B cell (primary cell): ENCODE results near the gene MSI1. TPM values are rescaled to one million over a fixed set of nuclear protein-coding genes. Genes with fewer than 3 reads are reported as not detected.

Source experiments
- ATAC-seq: fragments of 200-7000 bp; cut with Tn5 transposase; one replicate; pipeline ENCODE4 v1.10.0; 2021; ENCODE audit warnings: low read depth, mild to moderate bottlenecking, moderate number of reproducible peaks, moderate library complexity
- CTCF ChIA-PET: fragments of 350-600 bp; sonication (Branson Sonifier 250); formaldehyde crosslinking; loops from one replicate; lab custom pipeline; 2021; ENCODE audit warnings: antibody characterized with exemption, inconsistent platforms; lab: Charles Lee
- POLR2A ChIA-PET: fragments of 350-600 bp; sonication (Branson Sonifier 250); formaldehyde crosslinking; loops from one replicate; lab custom pipeline; 2021; ENCODE audit warnings: antibody characterized with exemption; lab: Charles Lee
- DNase-seq: peaks from one replicate; pipeline ENCODE4 v3.0.0; 2013
- H2AFZ ChIP-seq: 2 replicates; pipeline ENCODE4 v1.6.1; 2012; ENCODE audit warnings: mild to moderate bottlenecking, low read depth, low read length; ENCODE audit not compliant: insufficient read depth, poor library complexity, severe bottlenecking
- H3K27ac ChIP-seq, 2 donors: 1 replicate in 1 of 2; 2 replicates in 1 of 2; pipeline ENCODE4 v1.5.1; 2012 to 2013; ENCODE audit warnings: low read length in 2 of 2, mild to moderate bottlenecking in 2 of 2, moderate library complexity in 1 of 2
- H3K27me3 ChIP-seq, 4 experiments: fragments of 200-600 bp in 1 of 4; sonication (generic) in 1 of 4; replicated peaks in 1 of 4; 1 replicate in 2 of 4; 2 replicates in 2 of 4; pipeline versions ENCODE4 v1.6.1 to v1.7.0; 2013 to 2016; ENCODE audit warnings: low read length in 3 of 4, mild to moderate bottlenecking in 2 of 4, mixed read lengths in 1 of 4, moderate library complexity in 1 of 4; ENCODE audit not compliant: insufficient read depth in 4 of 4, control insufficient read depth in 3 of 4; ENCODE audit errors: control extremely low read depth in 1 of 4
- H3K36me3 ChIP-seq, 2 experiments: replicated peaks in 1 of 2; 1 replicate in 1 of 2; 2 replicates in 1 of 2; pipeline versions ENCODE4 v1.6.1 to v1.7.1; 2013; ENCODE audit warnings: low read length in 1 of 2; ENCODE audit not compliant: insufficient read depth in 2 of 2, control insufficient read depth in 1 of 2; ENCODE audit errors: control extremely low read depth in 1 of 2, extremely low read depth in 1 of 2
- H3K4me1 ChIP-seq, 2 donors: fragments of 200-600 bp in 1 of 2; sonication (generic) in 1 of 2; 1 replicate in 1 of 2; 2 replicates in 1 of 2; pipeline versions ENCODE4 v1.5.1 to v1.6.1; 2013 to 2017; ENCODE audit warnings: low read length in 2 of 2; ENCODE audit not compliant: control insufficient read depth in 2 of 2, insufficient read depth in 2 of 2
- H3K4me2 ChIP-seq: replicated peaks from 2 replicates; pipeline ENCODE3; 2012; ENCODE audit warnings: mild to moderate bottlenecking, low read depth, low read length; ENCODE audit not compliant: poor library complexity, severe bottlenecking
- H3K4me3 ChIP-seq, 5 experiments: fragments of 200-600 bp in 1 of 5; sonication (generic) in 1 of 5; 1 replicate in 3 of 5; 2 replicates in 2 of 5; pipeline versions ENCODE4 v1.5.1 to v1.7.0; 2011 to 2016; ENCODE audit warnings: low read length in 4 of 5, mild to moderate bottlenecking in 4 of 5, low read depth in 2 of 5, control low read depth in 1 of 5, moderate library complexity in 1 of 5; ENCODE audit not compliant: insufficient read depth in 1 of 5; ENCODE audit errors: control extremely low read depth in 1 of 5, extremely low read depth in 1 of 5
- H3K79me2 ChIP-seq: fragments of 200-600 bp; sonication (generic); one replicate; pipeline ENCODE4 v1.6.0; 2016; ENCODE audit warnings: low read length; ENCODE audit not compliant: control insufficient read depth, insufficient read depth
- H3K9ac ChIP-seq: fragments of 200-600 bp; sonication (generic); 2 replicates; pipeline ENCODE4 v1.6.1; 2017; ENCODE audit warnings: mild to moderate bottlenecking, low read length, moderate library complexity
- H3K9me3 ChIP-seq, 3 donors: one replicate each; pipeline versions ENCODE4 v1.6.1 to v1.7.1; 2013; ENCODE audit warnings: low read length in 2 of 3; ENCODE audit not compliant: control insufficient read depth in 2 of 3, insufficient read depth in 1 of 3; ENCODE audit errors: control extremely low read depth in 1 of 3
- H4K20me1 ChIP-seq: 2 replicates; pipeline ENCODE4 v1.6.0; 2012; ENCODE audit warnings: mild to moderate bottlenecking, low read length; ENCODE audit not compliant: insufficient read depth, control insufficient read depth, poor library complexity, severe bottlenecking
- H3K27ac Mint-ChIP-seq: one replicate; pipeline ENCODE4 v1.8.0; 2021; ENCODE audit warnings: mixed read lengths
- H3K27me3 Mint-ChIP-seq: one replicate; pipeline ENCODE4 v1.8.0; 2021; ENCODE audit warnings: mixed read lengths
- H3K4me1 Mint-ChIP-seq: one replicate; pipeline ENCODE4 v1.8.0; 2021; ENCODE audit warnings: mixed read lengths
- H3K4me3 Mint-ChIP-seq: one replicate; pipeline ENCODE4 v1.8.0; 2021; ENCODE audit warnings: mixed read lengths
- H3K9me3 Mint-ChIP-seq: one replicate; pipeline ENCODE4 v1.8.0; 2022; ENCODE audit warnings: mixed read lengths; ENCODE audit not compliant: insufficient read depth
- EZH2 ChIP-seq: IDR thresholded peaks from 2 replicates; pipeline ENCODE4 v1.6.1; 2012; ENCODE audit warnings: borderline replicate concordance, low read depth, mild to moderate bottlenecking, moderate library complexity, low read length; ENCODE audit not compliant: insufficient read depth, poor library complexity, severe bottlenecking
- WGBS: methylation state at CpG from one replicate; pipeline ENCODE4 v1.1.5; 2013; ENCODE audit warnings: missing lambda C conversion rate; ENCODE audit not compliant: insufficient coverage; 5-methylcytosine and 5-hydroxymethylcytosine counted together
- intact Hi-C: fragments of 100-400 bp; cut with micrococcal nuclease; formaldehyde crosslinking; loops from one replicate; pipeline ENCODE4 v1.10.0; 2022
- polyA plus RNA-seq: library from polyadenylated mRNA; depleted of rRNA; stranded (reverse); fragments of >200 nt; gene quantifications from 2 replicates; pipeline ENCODE4 v1.2.3, GENCODE V29; 2012
- total RNA-seq, 2 donors: library from RNA; stranded (reverse); fragments of 120-200 nt in 1 of 2; gene quantifications; 1 replicate in 1 of 2; 2 replicates in 1 of 2; pipeline versions ENCODE4 v1.2.3 to v1.2.4, GENCODE V29; 2013 to 2022
- TF ChIP-seq, protein P1 (sequence below): fragments of 200-600 bp; IDR thresholded peaks from one replicate; pipeline ENCODE4 v1.8.0; 2022; ENCODE audit warnings: antibody characterized with exemption, mild to moderate bottlenecking

Gene MSI1
- total and polyA plus RNA-seq, 2 donors (not counting 1 experiment from before 2014, with no cell fraction given): not detected

DNA sequence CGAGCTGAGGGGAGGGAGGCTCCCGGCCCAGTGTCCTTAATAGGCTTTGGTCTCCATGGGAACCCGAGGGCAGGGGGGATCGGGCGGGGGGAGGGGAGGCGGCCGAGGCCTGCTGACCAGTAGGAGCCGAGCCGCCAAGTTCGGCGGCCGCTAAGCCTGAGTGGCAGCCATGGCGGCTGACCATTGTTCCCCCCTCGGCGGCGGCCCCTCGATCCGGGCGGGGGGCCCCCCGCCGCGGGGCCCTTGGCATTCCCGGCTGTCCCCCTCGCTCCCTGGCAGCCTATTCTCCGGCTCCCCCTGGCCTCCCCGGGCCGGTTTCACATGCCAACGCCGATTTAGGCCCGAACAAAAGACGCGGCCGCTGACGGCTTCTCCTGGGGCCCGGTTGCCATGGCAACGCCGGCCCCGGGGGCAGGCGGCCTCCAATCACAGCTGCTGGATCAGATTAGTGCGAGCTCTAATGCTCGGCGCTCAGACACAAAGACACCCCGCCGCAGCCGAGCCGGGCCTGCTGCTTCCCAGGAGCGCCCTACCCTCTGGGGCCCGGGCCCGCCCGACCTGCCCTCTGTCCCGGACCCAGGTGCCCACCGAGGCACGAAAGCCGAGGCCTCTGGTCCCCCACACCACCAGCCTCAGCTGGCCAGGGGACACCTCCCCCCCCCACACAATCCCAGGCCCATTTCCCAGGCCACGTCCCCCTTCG, 7.3 kb downstream of the MSI1 start:
- peak overlapping the region; percentile 52 for H3K4me2 ChIP-seq
- Mint-ChIP-seq H3K4me3 (no peak overlapping the region), H3K27ac (no peak overlapping the region), H3K27me3 (peaks cover 72% of the 10 kb centered on the region), H3K9me3 (no peaks in the 10 kb centered on the region), H3K4me1 (peaks cover 4% of the 10 kb centered on the region)
- ChIA-PET CTCF (interaction anchor here (0.6 to 1.0 kb wide), 2 partner anchors 105 to 1797 kb away, joined by 3 to 4 read pairs; no protein-coding TSS in a partner anchor), POLR2A (interaction anchor here (0.5 kb wide), 1 partner anchor 1491 kb away, joined by 6 read pairs; no protein-coding TSS in a partner anchor)
- no peak overlapping the region for H2AFZ ChIP-seq
- no peaks in the 10 kb centered on the region for H4K20me1 ChIP-seq
- 13% methylated on average over 52 of the region's 56 CpGs for WGBS
- H3K36me3 ChIP-seq: no peaks in the 10 kb centered on the region
- H3K79me2 ChIP-seq: no peaks in the 10 kb centered on the region
- intact Hi-C loops: no loop called here
- ATAC-seq: peak; percentile 39
- no peak overlapping the region for H3K27ac ChIP-seq
- TF ChIP-seq EZH2: no peak
- TF ChIP-seq, protein P1, sequence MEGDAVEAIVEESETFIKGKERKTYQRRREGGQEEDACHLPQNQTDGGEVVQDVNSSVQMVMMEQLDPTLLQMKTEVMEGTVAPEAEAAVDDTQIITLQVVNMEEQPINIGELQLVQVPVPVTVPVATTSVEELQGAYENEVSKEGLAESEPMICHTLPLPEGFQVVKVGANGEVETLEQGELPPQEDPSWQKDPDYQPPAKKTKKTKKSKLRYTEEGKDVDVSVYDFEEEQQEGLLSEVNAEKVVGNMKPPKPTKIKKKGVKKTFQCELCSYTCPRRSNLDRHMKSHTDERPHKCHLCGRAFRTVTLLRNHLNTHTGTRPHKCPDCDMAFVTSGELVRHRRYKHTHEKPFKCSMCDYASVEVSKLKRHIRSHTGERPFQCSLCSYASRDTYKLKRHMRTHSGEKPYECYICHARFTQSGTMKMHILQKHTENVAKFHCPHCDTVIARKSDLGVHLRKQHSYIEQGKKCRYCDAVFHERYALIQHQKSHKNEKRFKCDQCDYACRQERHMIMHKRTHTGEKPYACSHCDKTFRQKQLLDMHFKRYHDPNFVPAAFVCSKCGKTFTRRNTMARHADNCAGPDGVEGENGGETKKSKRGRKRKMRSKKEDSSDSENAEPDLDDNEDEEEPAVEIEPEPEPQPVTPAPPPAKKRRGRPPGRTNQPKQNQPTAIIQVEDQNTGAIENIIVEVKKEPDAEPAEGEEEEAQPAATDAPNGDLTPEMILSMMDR: no peak
- H3K4me1 ChIP-seq: peaks cover 0 to 10% of the 10 kb centered on the region in 2 donors
- H3K9ac ChIP-seq: no peak overlapping the region
- peaks cover 0 to 62% (median 20%) of the 10 kb centered on the region in 4 experiments for H3K27me3 ChIP-seq
- DNase-seq: peak; percentile 57
- H3K4me3 ChIP-seq: no peak overlapping the region
- H3K9me3 ChIP-seq: no peaks in the 10 kb centered on the region

DNA sequence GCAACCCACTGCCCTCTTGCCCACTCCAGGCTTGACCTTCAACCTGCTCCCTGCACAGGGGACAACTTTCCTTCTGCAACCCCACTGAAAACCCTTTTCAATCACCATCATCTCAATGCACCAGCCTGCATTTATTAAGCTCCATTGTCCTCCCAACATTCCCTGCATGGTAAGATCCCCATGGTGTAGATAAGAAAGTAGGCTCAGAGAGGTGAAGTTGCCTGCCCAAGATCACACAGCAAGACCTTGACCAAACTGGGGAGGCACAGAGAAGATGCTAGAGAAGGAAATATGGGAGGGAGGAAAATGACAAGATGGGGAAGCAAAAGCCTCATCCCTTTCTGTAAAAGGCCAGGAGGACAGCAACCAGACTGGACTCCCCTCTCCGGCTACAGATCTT, 9.8 kb downstream of the MSI1 start:
- Histone ChIP-seq H3K79me2 (no peaks in the 10 kb centered on the region), H3K36me3 (no peaks in the 10 kb centered on the region), H3K4me3 (no peak overlapping the region), H3K9ac (no peak overlapping the region), H3K9me3 (no peaks in the 10 kb centered on the region), H3K4me1 (peaks cover 0 to 10% of the 10 kb centered on the region in 2 donors), H3K27ac (no peak overlapping the region), H3K4me2 (no peak overlapping the region), H4K20me1 (no peaks in the 10 kb centered on the region), H3K27me3 (peaks cover 0 to 44% (median 16%) of the 10 kb centered on the region in 4 experiments), H2AFZ (no peak overlapping the region)
- peaks cover 62% of the 10 kb centered on the region for H3K27me3 Mint-ChIP-seq
- intact Hi-C loops: loop anchor here (5.0 kb wide), 1 partner anchor 288 kb away; no protein-coding TSS in a partner anchor
- ChIA-PET CTCF (no interaction called here), POLR2A (interaction anchor here (0.7 kb wide), 1 partner anchor 10 kb away, joined by 3 read pairs; no protein-coding TSS in a partner anchor)
- WGBS: no CpG with 5 or more reads among the region's 1 CpG
- no peak overlapping the region for H3K27ac Mint-ChIP-seq
- ATAC-seq (no peak), DNase-seq (no peak)
- peaks cover 3% of the 10 kb centered on the region for H3K4me1 Mint-ChIP-seq
- H3K9me3 Mint-ChIP-seq: no peaks in the 10 kb centered on the region
- TF ChIP-seq, protein P1: no peak
- TF ChIP-seq EZH2: no peak
- no peak overlapping the region for H3K4me3 Mint-ChIP-seq
